Activated T-cell treated with anti-CD3 and anti-CD28 coated beads for 48 hours (primary cell): ENCODE results near the gene ETV2.
"Not testable (repeated sequence)": the region's sequence is repeated elsewhere in the genome, so short reads cannot be mapped to it uniquely, and the experiment has no call there.

Experiments
- DNase-seq: peaks from one replicate; pipeline ENCODE4 v3.0.0-alpha.2; 2020; ENCODE audit warnings: low read depth

Gene ETV2, protein sequence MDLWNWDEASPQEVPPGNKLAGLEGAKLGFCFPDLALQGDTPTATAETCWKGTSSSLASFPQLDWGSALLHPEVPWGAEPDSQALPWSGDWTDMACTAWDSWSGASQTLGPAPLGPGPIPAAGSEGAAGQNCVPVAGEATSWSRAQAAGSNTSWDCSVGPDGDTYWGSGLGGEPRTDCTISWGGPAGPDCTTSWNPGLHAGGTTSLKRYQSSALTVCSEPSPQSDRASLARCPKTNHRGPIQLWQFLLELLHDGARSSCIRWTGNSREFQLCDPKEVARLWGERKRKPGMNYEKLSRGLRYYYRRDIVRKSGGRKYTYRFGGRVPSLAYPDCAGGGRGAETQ

DNA sequence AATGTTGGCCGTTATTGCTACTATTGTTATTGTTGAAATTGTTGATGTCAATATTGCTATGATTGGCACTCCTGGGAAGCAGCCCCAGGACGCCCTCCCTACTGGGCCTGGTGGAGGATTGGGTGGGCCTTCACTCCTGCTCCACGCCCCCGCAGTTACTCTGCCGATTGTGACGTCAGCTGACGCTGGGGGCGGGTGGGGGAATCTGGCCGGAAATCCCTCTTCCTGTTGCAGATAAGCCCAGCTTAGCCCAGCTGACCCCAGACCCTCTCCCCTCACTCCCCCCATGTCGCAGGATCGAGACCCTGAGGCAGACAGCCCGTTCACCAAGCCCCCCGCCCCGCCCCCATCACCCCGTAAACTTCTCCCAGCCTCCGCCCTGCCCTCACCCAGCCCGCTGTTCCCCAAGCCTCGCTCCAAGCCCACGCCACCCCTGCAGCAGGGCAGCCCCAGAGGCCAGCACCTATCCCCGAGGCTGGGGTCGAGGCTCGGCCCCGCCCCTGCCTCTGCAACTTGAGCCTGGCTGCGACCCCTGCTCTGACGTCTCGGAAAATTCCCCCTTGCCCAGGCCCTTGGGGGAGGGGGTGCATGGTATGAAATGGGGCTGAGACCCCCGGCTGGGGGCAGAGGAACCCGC, at the start of gene ETV2:
TSS of gene ETV2 (plus strand) at position 231 of the 637 bp plus-strand sequence. CDS start 716 bp downstream, outside the sequence.
- DNase-seq, result no peak

DNA sequence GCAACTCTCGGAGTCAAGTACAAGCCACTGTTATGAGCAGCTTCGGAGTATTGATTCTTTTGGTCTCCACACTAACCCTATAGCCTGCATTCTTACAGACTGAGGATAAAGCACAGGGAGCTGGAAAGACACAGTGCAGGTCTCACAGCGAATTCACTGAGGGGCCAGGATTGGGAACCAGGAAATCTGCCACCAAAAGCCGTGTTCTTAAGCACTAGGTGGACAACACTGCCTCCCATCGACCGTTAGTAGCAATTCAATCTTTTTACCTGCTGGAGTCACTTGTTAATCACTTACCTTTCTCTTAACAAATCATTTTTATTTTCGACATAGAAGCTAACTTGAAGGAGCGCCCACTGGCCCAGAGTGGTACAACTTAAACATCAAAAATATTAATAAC, 49.3 kb upstream of the ETV2 start:
- no peak for DNase-seq

DNA sequence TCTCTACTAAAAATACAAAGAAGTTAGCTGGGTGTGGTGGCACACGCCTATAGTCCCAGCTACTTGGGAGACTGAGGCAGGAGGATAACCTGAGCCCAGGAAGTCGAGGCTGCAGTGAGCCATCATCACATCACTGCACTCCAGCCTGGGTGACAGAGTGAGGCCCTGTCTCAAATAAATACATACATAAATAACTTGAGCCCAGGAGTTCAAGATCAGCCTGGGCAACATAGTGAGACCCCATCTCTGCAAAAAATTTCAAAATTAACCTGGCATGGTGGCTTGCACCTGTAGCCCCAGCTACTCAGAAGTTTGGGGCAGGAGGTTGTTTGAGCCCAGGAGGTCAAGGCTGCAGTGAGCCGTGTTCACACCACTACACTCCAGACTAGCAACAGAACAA, 46.5 kb upstream of the ETV2 start:
- not testable (repeated sequence) for DNase-seq

DNA sequence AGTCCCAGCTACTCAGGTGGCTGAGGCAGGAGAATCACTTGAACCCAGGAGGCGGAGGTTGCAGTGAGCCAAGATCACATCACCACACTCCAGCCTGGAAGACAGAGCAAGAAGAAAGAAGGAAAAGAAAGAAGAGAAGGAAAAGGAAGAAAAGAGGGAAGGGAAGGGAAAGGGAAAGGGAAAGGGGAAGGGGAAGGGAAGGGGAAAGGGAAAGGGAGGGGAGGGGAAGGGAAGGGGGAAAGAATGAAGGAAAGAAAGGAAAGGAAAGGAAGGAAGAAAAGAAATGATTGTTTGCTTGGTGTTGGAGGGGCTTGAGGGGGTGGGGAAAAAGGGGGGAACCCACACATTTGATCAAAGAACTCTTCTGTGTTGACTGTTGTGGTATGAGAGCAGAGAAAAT, 45.6 kb upstream of the ETV2 start:
- no peak for DNase-seq

DNA sequence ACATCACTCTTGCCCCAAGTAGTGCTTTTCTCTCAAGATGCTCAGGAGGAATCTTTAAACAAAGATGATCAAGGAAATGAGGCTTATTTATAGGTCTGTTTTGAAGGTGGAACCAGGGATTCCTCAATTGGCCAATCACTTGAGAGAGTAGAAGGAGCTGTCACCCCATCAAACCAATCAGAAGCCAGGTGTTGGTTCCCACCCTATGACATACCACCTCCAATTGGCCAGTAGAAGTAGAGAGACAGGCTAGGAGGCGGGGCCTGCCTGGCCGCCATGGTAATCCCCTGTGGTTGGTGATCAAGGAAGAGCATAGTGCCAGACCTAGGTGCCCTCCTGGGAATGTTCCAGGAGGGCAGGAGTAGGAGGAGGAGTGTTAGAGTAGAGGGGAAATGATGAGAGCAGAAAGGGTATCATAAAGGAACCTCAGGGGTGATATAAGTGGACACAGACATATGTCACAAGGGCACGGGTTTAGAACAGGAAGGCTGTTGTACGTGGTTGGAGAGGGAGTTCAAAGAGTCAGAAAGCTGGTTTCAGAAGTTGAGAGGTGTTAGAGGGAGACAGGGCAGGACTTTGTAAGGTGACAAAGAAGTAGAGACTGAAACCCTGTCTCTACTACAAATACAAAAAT, 45.1 kb upstream of the ETV2 start:
- DNase-seq, result no peak

DNA sequence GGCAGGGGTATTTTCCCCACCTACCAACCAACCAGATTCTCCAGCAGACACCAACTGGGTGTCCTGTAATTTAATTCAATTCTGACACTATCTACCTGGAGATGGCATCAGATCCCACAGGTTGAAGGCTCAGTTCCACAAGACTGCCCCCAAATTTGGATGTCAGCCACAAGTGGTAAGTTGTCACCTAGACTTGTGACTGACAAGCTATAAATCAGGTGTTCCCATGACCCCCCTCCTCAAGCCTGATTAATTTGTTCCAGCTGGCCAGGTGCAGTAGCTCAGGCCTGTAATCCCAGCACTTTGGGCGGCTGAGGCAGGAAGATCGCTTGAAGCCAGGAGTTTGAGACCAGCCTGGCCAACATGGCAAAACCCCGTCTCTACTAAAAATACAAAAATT, 39.6 kb upstream of the ETV2 start:
- DNase-seq, result no peak

DNA sequence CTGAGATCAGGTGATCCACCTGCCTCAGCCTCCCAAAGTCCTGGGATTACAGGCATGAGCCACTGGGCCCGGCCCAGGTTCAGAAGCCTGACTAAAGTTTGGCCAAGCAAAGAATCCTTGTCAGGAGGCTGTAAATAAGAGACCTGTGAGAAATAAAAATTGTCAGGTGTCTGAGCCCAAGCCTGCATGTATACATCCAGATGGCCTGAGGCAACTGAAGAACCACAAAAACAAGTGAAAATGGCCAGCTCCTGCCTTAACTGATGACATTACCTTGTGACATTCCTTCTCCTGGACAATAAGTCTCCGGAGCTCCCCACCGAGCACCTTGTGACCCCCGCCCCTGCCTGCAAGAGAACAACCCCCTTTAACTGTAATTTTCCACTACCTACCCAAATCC, 37.1 kb upstream of the ETV2 start:
- DNase-seq, result not testable (repeated sequence)

DNA sequence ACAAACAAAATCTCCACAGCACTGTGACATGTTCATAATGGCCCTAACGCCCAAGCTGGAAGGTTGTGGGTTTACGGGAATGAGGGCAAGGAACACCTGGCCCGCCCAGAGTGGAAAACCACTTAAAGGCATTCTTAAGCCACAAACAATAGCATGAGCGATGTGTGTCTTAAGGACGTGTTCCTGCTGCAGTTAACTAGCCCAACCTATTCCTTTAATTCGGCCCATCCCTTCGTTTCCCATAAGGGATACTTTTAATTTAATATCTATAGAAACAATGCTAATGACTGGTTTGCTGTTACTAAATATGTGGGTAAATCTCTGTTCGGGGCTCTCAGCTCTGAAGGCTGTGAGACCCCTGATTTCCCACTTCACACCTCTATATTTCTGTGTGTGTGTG, 34.4 kb upstream of the ETV2 start:
- not testable (repeated sequence) for DNase-seq

DNA sequence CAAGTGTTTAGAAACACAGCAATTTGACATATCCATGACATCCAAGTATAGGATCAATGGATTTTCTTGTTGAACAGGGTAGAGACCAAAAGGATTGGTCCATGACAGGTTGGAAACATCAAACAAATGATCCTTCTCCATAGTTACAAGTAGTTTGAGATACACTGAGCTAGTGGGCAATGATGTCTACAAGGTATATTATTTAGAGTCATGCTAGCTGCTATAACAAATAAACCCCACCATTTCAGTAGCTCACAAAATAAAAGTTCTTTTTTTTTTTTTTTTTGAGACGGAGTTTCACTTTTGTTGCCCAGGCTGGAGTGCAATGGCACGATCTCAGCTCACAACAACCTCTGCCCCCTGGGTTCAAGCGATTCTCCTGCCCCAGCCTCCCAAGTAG, 33.9 kb upstream of the ETV2 start:
- DNase-seq, result no peak

DNA sequence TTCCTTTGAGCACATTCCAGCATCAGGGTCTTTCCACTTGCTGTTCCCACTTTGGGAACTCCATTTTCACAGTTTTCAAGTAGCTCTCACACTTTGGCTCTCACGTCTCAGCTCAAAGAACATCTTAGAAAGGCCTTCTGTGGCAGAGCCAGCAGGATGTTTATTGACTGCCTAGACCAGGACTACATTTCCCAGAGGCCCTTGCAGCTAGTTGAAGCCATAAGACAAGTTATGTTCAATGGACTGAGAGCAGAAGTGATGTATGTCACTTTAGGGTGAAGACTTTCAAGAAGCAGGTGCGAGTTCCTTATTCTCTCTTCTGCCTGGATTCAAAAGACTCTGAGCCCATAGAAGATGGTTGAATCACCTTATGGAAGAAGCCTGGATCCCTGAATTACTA, 33.3 kb upstream of the ETV2 start:
- DNase-seq, result no peak

DNA sequence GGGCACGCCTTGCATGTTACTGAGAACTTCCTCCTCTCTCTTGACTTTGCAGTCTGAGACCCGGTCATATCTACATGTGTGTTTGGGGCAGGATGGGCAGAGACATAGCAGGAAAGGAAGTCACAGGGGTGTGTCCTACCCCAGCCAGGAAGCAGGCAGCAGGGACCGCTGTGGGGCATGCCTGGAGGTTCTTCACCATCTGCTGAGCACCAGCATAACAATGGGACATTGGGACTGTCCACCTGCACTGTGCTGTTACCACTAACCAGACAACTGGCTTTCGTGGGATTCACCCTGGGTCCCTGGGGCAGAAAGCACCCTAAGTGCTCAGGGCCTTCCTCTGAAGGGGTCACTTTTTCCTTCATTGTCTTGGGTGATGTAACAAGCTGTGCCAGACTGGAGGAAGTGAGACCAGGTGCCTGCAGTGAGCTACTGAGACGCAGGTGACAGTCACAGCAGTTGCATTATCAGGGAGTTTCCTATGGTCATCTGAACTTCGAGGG, 31.6 kb upstream of the ETV2 start:
- DNase-seq, result no peak

DNA sequence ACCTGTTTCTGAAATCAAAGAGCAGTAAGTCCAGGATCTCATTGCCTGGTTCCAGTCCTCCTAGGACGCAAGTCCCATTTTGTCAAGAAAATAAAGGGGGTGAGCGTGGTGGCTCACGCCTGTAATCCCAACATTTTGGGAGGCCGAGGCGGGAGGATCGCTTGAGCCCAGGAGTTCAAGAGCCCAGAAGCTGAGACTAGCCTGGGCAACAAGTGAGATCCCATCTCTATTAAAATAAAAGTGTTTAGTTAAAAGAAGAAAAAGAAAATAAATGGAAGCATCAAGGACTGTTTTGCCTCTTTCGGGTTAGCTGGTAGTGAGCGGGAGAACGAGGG, 29.4 kb upstream of the ETV2 start:
- no peak for DNase-seq

DNA sequence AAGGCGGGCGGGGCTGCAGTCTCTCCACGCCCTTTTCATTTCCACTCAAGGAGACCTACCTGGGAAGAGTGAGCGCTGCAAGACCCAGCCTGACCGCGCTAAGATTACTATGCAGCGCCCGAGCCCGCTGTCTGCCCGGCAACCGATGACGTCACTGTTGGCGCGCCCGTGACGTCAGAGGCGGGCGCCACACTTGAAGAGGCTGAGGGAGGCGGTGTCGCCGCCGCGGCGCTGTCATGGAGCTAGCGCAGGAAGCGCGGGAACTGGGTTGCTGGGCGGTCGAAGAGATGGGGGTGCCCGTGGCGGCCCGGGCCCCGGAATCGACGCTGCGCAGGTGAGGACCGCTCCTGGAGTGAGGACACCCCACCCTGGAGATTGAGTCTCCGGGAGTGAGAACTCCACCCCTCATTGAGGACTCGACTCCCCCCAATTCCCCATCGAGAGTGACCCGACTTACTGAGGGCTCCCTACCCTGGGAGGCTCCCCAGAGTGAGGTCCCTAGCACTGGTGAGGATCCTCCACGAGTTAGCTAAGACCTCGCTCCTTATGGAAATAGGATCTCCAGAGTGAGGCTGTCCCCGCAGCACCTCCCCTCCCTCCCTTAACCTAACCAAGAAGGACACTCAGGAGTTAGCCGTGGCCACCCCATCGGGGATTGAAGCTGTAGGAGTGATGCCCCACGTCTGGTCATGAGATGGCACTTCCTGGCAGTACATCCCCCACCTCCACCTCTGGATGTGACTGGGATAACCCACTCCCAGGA, 28.8 kb upstream of the ETV2 start, which contains the start of gene HAUS5:
TSS of gene HAUS5 (plus strand) at position 177 of the 763 bp plus-strand sequence. CDS start at position 237, 60 bp downstream.
- DNase-seq, result peak; percentile 97

DNA sequence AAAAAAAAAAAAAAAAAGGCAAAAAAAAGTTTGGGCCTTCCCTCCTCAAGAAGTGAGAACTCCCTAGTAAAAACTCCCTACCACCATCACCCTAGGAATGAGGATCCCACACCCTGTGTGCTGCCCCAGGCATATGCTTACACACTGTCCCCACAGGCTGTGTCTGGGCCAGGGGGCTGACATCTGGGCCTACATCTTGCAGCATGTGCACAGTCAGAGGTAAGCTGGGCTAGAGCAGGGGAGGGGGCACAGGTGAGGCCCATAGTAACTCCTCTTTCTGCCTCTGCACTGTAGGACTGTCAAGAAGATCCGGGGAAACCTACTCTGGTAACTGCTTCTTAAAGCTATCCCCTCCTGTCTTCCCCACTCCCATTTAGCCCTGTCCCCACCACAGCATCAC, 28.0 kb upstream of the ETV2 start:
- no peak for DNase-seq

DNA sequence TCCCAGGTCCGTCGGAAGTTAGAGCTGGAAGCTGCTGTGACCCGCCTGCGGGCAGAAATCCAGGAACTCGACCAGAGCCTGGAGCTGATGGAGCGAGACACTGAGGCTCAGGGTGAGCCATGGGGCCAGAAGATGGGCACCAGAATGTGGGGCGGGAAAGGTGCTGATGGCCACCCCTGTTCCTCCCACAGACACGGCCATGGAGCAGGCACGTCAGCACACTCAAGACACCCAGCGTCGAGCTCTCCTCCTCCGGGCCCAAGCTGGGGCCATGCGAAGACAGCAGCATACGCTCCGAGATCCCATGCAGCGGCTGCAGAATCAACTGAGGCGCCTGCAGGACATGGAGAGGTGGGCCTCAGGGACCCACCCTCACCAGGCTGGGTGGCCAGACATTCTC, 26.5 kb upstream of the ETV2 start:
- DNase-seq, result no peak

DNA sequence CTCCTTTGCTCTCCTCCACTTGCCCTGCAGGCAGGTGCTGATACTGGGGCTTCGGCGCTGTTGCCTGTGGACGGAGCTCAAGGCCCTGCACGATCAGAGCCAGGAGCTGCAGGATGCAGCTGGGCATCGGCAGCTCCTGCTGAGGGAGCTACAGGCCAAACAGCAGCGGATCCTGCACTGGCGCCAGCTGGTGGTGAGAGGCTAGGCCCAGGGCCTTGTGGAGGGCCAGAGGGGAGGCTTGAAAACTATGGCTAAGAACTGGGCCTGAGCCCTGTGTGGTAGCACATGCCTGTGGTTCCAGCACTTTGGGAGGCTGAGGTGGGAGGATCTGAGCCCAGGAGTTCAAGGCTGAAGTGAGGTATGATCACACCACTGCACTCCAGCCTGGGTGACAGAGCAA, 22.7 kb upstream of the ETV2 start:
- DNase-seq, result no peak

DNA sequence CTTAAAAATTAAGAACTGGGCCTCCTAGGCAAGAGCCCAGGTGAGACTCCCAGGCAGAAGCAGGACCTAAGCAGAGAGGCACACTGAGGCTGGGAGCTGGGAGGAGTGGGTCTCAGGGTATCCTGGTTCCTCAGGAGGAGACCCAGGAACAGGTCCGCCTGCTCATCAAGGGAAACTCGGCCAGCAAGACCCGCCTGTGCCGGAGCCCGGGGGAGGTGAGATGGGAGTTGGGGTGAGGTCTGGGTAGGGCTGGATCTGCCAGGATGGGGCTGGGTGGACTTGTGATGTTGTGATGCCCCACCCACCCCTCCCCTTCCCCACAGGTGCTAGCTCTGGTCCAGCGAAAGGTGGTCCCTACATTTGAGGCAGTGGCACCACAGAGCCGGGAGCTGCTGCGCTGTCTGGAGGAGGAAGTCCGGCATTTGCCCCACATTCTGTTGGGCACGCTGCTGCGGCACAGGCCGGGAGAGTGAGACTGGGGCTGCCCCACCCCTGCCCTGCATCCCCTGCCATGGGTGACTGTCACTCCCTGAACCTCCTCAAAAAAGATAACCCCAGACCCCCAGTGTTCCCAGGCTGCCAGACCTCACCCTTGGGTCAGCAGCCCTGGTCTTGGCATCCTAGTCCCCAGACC, 22.1 kb upstream of the ETV2 start:
- no peak for DNase-seq

DNA sequence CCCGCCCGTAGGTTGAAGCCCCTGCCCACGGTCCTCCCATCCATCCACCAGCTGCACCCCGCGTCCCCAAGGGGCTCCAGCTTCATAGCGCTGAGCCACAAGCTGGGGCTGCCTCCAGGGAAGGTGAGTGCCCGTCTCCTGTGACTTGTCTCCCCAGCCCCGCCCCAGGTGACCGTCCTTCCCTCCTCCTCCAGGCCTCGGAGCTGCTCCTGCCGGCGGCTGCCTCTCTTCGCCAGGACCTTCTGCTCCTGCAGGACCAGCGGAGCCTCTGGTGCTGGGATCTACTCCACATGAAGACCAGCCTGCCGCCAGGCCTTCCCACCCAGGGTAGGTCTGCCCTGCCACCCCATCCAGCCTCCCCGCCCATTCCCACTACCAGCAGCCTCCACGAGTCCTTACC, 21.5 kb upstream of the ETV2 start:
- no peak for DNase-seq

DNA sequence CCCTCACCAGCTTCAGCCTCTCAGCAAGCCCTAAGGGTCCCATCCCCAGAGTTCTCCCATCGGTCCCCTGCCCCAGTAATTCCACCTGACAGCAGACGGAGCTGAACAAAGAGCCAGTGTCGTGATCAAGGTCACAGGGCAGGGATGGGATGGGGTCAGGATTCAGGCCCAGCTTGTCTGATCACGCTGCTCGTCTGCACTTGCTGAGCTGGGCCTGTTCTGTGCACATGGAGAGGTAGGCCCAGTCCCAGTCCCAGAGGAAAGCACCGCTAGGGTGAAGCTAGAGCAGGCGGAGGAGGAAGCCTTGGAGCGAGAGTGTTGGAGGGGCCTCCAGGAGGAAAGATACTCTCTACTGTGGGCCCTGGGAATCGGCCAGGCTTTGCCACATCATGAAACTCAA, 19.8 kb upstream of the ETV2 start:
- DNase-seq, result no peak

DNA sequence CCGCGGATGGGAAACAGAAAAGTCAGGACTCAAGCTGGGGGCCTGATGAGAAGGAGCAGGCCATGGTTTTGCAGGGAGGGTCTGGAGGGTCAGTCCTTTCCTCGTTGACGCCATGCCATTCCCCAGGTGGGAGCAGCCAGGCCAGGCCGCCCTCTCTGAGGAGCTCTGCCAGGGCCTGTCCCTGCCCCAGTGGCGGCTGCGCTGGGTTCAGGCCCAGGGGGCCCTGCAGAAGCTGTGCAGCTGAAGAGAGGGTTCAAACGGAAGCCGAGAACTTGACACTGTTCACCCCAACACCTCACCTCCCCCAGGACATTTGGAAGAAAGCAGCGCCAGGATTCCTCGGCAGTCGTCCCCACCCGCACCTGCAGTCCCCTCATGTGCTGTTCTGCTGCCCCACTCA, 18.8 kb upstream of the ETV2 start:
- DNase-seq, result no peak

DNA sequence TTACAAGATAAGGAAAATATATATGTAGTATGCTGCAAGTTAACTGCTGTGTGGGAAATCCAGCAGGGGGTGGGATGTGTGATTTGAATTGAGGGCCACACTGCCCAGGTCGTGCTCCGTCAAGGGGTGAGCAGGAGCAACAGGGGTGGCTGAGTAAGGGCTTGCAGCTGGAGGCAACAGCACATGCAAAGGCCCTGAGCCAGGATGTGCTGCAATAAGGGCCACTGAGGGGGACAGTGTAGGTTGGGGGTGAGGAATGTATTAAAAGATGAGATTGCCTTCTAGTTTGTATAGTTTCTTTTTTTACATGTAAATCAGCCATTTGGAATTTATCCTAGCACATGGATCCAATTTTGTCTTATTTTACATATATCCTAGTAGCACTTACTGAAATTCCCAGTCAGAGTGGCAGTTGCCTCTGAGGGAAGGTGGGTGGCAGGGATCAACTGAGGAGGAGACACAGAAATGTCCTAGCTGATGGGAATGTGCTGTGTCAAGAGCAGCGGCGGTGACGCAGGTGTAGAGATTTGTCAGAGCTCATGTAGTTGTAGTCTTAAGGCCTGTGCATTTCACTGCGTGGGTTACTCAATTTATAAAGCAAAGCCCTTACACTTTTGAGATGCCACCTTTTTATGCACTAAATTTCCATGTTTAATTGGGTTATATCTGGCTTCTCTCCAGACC, 18.1 kb upstream of the ETV2 start:
- DNase-seq, result no peak

DNA sequence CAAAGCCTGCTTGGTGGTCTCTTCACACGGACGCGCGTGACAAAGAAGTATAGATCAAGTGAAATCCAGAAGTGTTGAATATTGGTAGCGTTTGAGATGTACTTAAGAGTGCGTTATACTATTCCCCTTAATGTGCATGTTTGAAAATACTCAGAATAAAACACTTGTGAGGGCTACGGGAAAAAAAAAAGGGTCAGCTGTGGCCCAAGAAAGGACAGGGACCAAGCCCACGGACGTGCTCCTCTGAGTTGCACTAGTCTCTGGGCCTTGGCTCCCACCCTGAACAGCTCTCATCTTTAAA, 13.3 kb upstream of the ETV2 start:
- no peak for DNase-seq
